ENCODE results near the gene TNS3.
A peak's percentile ranks its signal among the peaks of the same experiment; 100 is the strongest.

TNS3 gene

DNA sequence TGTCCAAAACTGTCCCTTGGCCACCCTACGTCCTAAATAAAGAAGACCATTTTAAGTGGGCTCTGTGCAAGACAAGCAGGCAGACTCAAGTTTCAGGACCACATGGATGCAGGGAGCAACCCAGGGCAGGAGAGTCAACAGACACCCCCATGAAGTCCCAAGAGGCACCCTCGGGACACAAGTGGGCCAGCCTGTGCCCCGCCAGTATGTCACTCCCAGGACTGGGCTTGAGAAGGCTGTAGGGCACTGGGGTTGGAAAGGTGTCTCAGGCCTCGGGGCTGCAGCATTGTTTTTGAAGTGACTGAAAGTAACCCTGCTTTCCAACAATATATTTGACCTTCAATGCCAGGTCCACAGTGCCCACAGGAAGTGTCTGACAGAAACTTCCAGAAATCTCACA is 157.4 kb downstream of the TNS3 start:
- no peak for DNase-seq (ENCODE audit: low spot score)

DNA sequence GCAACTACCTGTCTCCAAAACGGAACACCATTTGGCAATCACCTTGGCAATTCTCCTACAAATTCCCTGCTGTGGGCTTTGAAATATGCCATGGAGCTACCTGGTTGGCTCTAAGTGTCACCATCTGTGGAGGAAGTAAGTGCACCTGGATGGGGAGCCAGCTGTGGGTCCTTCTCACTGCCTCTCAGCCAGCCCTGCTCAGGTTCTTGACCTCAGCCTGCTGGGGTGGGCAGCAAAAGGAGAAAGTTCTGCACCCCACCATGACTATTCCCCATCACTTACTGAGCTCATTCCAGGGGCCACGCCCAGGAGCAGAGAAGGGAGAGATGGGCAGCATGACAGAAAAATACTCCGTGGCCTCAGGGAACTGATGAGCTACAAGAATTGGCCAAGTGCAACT is 158.7 kb downstream of the TNS3 start:
- no peak for DNase-seq (ENCODE audit: low spot score)

DNA sequence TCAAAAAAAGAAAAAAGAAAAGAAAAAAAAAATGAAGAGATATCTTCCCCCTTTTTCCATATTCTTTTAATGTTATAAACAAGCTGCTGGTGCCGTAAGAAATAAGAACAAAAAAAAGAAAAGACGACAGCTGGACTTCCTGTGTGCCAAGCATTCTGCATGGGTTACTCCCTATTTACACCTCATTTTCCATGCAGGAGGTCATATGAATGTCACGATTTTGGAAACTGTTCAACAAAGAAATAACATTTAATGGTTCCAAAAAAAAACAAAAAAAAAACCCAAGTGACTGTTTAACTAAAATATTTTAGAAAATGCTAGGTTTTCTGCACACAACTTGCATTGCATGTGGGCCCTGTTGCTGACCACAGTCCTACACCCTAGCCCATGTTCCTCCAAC is 159.3 kb downstream of the TNS3 start:
- DNase-seq (ENCODE audit: low spot score): no peak

DNA sequence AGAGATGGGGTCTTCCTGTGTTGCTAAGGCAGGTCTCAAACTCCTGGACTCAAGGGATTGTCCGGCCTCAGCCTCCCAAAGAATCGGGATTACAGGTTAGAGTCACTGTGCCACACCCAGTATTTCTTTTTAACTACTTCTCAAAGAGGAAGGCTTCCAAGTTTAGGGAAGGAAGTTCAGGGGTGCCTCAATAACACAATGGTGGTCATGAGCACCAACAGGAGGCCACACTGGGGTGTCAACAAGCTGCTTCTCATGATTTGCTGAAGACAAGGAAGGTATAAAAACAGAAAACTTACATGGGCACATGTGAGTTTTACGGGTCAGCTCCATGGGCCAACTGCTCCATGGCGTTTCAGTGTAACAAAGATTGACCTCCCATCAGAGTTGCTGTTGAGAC is 160.5 kb downstream of the TNS3 start:
- no peak for DNase-seq (ENCODE audit: low spot score)

DNA sequence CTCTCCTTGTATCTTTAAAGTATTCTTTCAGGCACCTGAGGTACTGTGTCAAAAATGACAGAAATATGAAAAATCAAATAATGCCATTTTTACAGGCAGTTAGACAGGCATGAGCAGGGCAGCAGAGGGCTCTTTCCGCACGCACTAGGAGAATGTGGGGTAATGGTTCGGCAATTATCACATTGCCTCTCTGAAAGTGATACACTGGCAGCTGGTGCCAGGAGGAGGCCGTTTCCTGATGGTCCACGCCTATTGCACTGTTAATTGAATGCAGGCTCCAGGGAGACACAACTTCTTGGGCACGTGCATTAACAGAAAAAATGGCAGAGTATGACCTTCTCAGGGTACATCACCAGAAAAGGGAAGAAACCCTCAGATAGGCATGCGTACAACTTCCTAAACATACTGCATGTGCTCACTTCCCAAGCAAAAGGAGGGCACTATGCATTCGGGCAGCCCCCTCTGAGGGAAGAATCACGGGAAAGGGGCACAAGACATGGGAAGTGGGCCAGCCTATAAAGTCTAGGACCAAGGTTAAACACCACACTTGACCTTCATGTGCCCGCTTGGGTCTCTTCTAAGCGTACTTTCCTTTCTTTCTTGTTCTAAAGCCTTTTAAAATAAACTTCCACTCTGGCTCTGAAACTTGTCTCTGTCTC is 161.7 kb downstream of the TNS3 start:
- DNase-seq (ENCODE audit: low spot score): no peak

DNA sequence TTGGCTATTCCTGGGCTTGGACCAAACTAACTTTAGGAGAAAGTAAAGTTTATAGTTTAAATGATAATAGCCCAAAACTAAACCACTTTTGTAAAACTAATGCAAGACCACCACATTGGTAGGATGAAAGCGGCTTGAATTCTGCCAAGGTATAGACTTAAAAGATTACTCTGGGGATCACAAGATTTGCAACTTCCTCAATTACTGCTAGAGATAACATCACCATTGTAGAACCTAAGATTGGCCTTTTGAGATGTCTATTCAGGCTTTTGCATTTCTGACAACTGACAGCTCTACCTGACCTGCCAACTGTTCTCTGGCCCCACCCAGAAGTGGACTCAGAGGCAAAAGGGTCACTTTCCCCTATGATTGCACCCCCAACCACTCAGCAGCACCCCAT is 162.4 kb downstream of the TNS3 start:
- DNase-seq (ENCODE audit: low spot score): no peak

DNA sequence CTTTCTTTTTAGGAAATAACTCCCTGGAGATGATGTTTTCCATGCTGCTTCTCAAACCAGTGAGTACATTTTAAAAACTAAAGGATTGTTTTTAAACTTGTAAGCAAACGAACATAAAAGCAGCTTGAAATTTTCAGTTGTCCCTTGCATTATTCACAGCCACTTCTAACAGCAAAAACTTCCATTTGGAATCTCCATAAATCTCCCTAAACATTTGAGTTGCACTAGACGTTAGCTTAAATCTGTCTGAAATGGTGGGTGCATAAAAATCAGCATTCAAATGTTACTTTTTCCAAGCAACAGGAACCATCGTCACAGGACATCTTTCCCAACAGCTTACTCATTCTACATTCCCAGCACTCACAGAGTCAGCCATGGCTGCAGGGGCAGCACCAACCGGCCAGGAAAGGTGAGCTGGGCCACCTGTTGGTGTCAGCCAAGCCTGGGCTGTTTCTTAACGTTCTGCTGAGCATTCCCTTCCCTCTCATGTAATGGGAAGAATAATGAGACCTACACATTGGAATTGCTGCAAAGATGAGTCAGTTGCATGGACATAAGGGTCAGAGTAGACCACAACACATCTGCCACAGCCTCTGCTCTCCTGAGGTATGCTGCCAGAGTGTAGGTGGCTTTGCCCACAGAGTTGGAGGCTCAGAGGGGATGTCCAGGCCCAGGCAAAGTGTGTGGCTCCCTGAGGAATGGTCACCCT is 163.2 kb downstream of the TNS3 start:
- no peak for DNase-seq (ENCODE audit: low spot score)

DNA sequence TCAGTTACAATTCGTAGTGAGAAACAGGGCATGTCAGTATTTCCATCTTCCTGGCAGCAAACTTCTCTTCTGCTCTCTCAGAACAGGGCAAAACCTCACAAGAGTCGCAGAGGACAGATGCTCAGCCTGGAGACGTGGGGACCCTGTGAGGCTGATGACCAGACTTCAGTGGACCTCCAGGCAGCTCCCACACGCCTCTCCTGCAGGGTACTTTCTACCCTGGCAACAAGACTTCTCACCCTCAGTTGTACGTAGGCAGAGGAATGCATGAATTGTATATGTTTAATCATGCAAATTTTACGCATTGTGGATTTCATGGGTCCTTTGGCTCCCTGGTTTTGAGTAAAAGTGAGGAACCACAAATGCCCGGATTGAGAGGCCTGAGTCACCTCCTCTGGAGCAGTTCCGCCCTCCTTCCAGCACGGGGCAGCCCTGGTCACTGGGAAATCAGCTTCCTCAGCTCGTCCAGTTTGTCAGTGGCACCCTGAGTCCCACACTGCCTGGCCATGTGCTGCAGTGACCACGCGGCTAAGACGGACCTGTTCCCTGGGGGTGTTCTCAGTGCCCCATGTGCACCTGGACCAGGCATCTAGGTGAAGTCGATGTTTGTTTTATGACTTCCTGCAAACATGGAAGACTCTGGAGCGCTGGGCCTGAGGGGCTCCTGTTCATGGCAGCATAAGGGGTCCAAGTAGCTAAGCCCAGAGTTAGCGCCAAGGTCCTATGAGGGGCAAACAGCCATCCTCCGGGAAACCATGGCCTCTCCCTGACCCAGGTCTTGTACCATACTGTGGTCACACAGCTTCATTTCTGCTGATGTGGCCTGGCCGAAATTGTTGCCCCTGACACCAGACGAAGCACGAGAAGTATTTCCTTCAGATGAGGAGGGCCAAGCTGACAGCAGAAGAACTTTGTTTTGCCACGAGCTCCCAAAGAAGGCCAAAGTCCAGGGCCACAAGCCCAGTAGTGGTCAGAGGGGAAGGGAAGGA is 165.1 kb downstream of the TNS3 start:
- no peak for DNase-seq (ENCODE audit: low spot score)

DNA sequence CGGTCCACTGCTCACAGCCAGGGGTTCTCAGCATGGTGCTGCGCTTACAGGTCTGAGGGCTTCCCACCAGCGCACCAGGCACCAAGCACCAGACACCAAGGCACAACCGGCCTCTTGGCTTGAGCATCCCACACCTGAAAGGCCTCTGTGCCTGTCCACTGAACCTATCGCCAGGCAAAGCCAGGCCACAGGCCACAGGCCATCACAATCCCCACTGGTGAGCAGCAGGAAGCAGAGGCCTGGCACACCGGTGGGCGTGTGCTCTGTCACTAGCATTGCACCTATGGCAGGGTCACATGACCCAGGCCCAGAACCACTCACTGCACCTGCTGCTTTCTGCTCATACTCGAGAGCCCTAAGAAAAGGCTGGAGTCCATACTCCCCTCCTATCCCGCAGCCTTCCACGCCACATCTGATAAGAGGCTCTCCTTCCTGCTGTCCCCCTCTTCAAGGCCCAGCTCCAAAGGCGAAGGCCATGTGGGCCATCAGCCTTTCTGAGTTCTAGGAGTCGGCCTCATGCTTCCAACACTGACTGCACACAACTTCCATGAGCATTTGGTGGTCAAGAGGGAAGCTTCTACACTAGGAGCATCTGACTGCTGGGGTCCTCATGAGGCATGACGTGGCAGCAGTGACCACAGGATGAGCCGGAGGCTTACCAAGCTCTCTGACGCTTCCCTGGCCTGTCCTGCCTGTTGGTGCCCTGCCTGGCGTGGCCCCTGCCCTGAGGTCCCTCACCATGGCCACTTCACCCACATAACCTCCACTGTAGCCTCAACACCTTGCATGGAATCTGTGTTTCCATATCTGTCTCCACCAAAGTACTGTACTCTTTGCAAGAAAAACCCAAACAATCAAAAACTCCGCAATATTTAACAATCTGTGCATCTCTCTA is 166.3 kb downstream of the TNS3 start:
- no peak for DNase-seq (ENCODE audit: low spot score)

DNA sequence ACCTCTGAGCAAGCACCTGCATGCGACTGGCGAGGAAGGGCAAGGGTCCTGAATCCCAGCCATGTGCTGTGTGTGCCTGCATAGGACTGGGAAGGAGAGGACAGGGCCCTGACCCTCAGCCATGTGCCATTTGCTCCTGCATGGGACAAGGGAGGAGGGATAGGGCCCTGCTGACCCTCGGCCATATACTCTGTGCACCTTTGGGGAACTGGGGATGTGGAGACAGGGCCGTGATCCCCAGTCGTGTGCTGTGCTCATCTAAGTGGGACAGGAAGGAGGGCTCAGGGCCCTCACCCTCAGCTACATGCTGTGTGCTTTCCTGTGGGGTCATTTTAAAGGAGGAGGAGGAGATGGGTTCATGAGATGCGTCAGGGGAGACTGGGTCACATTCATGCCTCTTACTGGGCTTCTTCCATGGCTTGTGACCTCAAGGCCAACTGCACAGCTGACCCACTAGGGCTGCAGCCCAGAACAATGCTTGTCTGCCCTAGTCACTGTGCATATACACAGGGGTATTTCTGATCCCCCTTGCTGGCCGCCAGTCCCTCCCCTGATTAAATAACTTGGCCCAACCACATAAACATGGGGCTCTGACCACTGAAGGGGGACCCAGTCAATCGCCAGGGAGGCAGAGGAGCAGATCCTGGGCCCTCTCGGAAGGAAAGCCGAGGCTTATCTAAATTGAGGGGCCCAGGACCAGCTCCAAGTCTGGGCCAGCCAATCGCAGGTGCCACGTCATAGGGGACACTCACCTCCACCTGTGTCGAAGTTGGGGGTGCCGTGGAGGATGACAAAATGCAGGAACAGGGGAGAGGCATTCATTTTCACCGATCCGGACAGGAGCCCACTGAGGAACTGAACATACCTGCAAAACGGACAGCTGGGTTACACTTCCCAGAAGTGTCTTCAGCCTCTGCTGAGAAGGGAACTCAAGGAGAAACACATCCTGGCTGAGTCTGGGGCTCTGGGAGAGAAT is 167.3 kb downstream of the TNS3 start:
- DNase-seq (ENCODE audit: low spot score): no peak

DNA sequence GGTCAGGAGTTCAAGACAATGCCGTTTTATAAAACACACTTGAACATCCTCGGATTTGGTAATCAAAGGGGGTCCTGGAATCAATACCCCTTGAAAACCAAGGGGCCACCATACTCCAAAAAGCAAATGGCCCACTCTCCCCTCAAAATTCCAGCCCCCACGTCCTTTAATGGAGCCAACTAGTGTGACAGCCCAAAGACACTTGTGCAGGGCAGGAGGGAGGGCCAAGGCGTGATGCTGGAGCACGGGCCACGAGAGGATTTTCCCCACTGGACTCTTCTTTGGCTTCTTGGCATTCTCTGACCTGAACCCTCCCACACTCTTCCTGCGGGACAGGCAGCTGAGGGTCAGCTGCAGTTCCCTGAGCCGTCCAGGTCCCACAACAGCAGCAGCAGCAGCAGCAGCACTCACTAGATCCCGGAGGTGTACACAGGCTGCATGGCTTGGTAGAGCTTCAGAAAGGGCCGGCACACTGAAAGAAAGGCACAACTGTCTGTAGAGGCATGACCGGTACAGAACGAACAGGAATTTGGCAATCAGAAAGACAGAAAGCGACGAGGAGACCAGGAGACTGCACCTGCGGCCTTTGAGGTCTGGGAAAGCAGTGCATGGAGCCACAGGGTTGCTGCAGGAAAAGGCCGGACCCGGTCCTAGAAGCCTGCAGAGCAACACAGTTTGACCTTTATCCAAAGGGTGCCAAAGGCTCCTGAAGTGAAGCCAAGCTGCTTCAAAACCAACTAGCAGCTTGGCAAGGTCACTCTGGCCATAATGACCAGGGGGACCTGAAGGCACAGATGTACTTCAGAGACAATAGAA is 168.2 kb downstream of the TNS3 start:
- DNase-seq (ENCODE audit: low spot score): no peak

DNA sequence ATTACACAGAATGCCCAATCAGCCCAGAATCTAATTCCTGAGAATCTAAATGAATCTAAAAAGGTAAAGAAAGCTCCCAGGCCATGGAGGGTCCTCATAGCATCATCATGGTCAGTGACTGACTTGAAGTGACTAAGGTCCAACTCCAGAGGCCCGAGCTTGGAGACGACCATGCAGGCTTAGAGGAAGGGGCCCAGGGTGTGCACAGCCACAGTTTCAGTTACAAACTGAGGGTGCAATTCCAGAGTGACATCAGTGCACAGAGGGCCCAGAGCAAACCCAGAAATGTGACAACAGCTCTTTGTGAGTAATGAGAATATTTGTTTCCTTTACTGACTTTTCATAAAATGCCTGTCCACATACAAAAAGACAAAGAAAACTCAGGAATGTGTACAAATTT is 170.0 kb downstream of the TNS3 start:
- no peak for DNase-seq (ENCODE audit: low spot score)

DNA sequence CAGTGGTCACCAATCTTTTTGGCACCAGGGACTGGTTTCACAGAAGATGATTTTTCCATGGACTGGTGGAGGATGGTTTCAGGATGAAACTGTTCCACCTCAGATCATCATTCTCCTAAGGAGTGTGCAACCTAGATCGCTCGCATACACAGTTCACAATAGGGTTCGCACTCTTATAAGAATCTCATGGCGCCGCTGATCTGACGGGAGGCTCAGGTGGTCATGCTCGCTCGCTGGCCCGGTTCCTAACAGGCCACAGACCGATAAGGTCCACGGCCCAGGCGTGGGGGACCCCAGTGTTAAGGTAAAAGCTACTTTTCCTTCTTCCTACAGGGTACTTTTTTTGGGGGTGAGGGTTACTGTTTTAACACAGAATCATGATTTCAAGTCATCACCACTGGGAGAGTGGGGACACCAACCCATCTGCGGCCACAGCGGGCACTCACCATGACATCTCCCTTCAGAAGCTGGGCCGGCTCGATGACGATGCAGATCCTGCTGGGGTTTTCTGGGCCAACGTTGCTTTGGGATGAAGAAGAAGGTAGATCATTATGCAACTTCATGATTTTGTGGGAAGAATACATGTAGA is 170.5 kb downstream of the TNS3 start:
- no peak for DNase-seq (ENCODE audit: low spot score)

DNA sequence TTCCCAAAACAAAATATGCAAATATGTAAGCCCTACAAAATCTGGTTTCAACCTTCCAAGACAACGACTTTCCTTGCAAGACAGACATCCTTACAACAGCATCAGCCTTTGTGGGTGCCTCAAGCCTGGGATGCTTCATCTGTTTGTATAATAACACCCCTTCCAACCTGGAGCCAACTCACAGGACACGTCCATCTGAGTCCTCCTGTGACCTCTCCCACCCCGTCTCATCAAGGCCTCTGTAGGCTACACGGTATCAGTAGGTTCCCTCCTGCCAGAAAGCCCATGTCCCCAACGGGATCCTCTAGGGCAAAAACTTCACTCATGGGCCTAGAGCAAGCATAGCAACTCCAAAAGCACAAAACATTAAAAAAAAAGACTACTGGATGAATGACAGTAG is 173.2 kb downstream of the TNS3 start:
- DNase-seq (ENCODE audit: low spot score): no peak

DNA sequence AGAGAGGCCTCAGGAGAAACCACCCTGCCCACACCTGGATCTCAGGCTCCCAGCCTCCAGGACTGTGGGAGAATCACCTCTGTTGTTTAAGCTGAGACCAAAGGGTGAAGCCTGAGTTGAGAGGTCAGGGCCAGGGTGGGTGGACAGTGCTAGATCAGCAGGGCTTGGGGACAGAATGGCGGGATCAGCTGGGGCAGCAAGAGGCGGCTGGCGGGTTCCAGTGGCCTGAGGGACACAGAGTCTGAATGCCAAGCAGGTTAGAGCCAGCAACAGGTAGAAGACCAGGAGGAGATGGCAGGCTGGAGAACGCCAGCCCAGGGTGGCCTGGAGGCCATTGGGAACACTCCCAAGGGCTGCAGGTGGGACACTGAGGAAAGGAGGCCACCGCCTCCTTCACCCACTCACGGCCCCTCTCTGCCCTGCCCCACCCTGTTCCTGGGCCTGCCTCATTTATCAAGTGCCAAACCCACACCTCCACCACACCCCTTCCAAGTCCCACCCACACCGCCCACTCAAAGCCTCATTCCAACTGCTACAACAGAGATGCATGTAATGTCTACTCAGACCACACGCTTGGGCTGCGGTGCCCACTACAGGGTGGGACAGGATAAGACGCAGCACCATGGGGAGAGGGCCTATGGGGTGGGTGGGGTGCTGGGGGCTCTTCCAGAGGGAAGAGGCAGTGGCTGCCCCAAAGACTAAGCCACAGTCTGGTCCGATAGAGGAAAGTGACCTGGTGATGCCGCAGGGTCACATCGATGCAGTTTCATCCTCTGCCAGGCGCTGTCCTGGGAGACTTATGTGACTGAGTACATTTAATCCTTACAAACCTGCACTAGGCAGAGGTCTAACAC is 173.9 kb downstream of the TNS3 start:
- DNase-seq (ENCODE audit: low spot score): no peak

DNA sequence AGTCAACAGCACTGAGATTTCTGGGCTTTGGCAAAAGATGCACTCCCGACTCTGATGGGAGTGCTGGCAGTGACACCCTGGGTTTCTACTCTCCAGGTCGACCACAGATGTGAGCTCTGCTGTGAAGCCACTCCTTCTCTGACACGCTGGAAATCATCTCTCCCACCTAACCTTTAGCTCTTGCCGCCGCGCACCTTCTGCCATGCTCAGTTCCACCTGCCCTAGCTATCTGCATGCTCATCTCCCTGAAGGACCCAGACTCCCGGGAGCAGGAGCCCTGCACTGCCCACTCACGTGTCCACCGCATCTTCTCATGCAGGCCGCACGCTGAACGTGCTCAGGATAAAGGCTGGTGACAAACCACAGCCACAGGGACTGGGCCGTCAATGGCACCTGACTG is 174.8 kb downstream of the TNS3 start:
- DNase-seq (ENCODE audit: low spot score): peak; percentile 18

DNA sequence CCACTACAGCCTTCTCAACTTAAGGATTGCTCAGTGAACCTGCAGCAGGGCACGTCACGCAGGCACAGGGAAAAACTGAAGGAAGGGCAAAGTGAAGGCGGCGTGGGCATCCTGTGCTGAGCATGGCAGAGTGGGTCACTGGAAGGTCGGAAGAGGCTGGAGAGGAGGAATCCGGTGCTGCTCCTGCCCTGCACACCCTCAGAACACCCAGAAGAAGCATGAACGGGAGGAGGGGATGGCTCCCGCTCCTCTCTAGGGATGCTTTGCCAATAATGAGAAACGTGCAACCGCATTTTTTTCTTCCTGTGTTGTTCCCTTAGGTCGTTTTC is 175.1 kb downstream of the TNS3 start:
- no peak for DNase-seq (ENCODE audit: low spot score)
